GM21367 (cell line): ENCODE measurements around the gene HPS4.
"Not testable (repeated sequence)": the region's sequence is repeated elsewhere in the genome, so short reads cannot be mapped to it uniquely, and the experiment has no call there.

Experiments used
- ATAC-seq: cut with Tn5 transposase; IDR thresholded peaks from one replicate; pipeline ENCODE4 v1.9.1; 2021; ENCODE audit not compliant: unreplicated experiment

Gene HPS4

GRCh38 chr22:26483439-26484359 lies at the start of gene HPS4, which contains the start of gene SRRD:
TSS of gene HPS4 (minus strand) at chr22:26483783. CDS start at chr22:26481762, 2,021 bp downstream.
TSS of gene SRRD (plus strand) at chr22:26483877. CDS start at chr22:26483891, 14 bp downstream.
- ATAC-seq, result peak; percentile 34

- ATAC-seq, result no peak
Measured at GRCh38 chr22:26529345-26529744, 45.8 kb upstream of the HPS4 start.

- not testable (repeated sequence) for ATAC-seq
Measured at GRCh38 chr22:26528518-26528917, 44.9 kb upstream of the HPS4 start.

- ATAC-seq, result no peak
Measured at GRCh38 chr22:26527574-26528465, 44.2 kb upstream of the HPS4 start.

- no peak for ATAC-seq
Measured at GRCh38 chr22:26527167-26527566, 43.6 kb upstream of the HPS4 start.

- no peak for ATAC-seq
Measured at GRCh38 chr22:26525946-26526564, 42.5 kb upstream of the HPS4 start.

GRCh38 chr22:26524870-26525269 lies 41.3 kb upstream of the HPS4 start:
- no peak for ATAC-seq

GRCh38 chr22:26522592-26522991 lies 39.0 kb upstream of the HPS4 start:
- ATAC-seq, result no peak

GRCh38 chr22:26522012-26522411 lies 38.4 kb upstream of the HPS4 start:
- ATAC-seq, result no peak

- ATAC-seq, result no peak
Measured at GRCh38 chr22:26517429-26517828, 33.8 kb upstream of the HPS4 start.

GRCh38 chr22:26516503-26516902 lies 32.9 kb upstream of the HPS4 start:
- ATAC-seq, result no peak

- no peak for ATAC-seq
Measured at GRCh38 chr22:26515931-26516330, 32.3 kb upstream of the HPS4 start.

GRCh38 chr22:26514419-26515161 lies 31.0 kb upstream of the HPS4 start:
- ATAC-seq, result no peak

GRCh38 chr22:26513838-26514237 lies 30.3 kb upstream of the HPS4 start:
- no peak for ATAC-seq

GRCh38 chr22:26512149-26512793 lies 28.7 kb upstream of the HPS4 start, which contains the start of gene TFIP11:
TSS of gene TFIP11 (minus strand) at chr22:26512473. CDS start at chr22:26510272, 2,201 bp downstream.
- ATAC-seq, result peak; percentile 79

GRCh38 chr22:26508148-26508547 lies 24.6 kb upstream of the HPS4 start:
- no peak for ATAC-seq

- ATAC-seq, result no peak
Measured at GRCh38 chr22:26503758-26504157, 20.2 kb upstream of the HPS4 start.

GRCh38 chr22:26502688-26503561 lies 19.3 kb upstream of the HPS4 start:
- ATAC-seq, result no peak

- no peak for ATAC-seq
Measured at GRCh38 chr22:26501996-26502395, 18.4 kb upstream of the HPS4 start.
